Left renal cortex interstitium (tissue), 4 donors: ENCODE results near the gene LZTS3. TPM values are rescaled to one million over a fixed set of nuclear protein-coding genes. Genes with fewer than 3 reads are reported as not detected.
"Not testable (repeated sequence)": the region's sequence is repeated elsewhere in the genome, so short reads cannot be mapped to it uniquely, and the experiment has no call there.

ENCODE experiments used
- DNase-seq, 4 donors: peaks; one replicate each; pipeline ENCODE4 v3.0.0-alpha.2; 2013; ENCODE audit warnings: low read depth in 4 of 4, low spot score in 2 of 4, missing footprints in 1 of 4
- polyA plus RNA-seq, 4 donors: library from polyadenylated mRNA; unstranded; fragments of 120-200 nt; gene quantifications; one replicate each; pipeline ENCODE4 v1.2.1, GENCODE V29; 2013; ENCODE audit not compliant: insufficient read length in 4 of 4

Gene LZTS3
- 10 to 100 TPM; 13.0 to 21.7 (median 17.6) TPM for polyA plus RNA-seq

GRCh38 chr20:3172933-3173609, at the start of gene LZTS3:
Gene LZTS3 (minus strand): TSS chr20:3173549. CDS start chr20:3167163, 6,386 bp downstream.
- DNase-seq: no peak

- no peak for DNase-seq
Measured at GRCh38 chr20:3221398-3222226, 48.3 kb upstream of the LZTS3 start.

GRCh38 chr20:3218307-3218988, 45.1 kb upstream of the LZTS3 start:
- DNase-seq: no peak

GRCh38 chr20:3215359-3215917, 42.1 kb upstream of the LZTS3 start:
- DNase-seq: not testable (repeated sequence)

- DNase-seq: no peak
Measured at GRCh38 chr20:3213226-3213625, 39.9 kb upstream of the LZTS3 start.

GRCh38 chr20:3210346-3210745, 37.0 kb upstream of the LZTS3 start:
- DNase-seq: no peak

GRCh38 chr20:3209946-3210317, 36.6 kb upstream of the LZTS3 start:
- no peak for DNase-seq

GRCh38 chr20:3209257-3209945, 36.1 kb upstream of the LZTS3 start, which contains the start of gene ITPA:
Gene ITPA (plus strand): TSS chr20:3209498. CDS start chr20:3209552, 54 bp downstream.
- no peak for DNase-seq

- DNase-seq: no peak
Measured at GRCh38 chr20:3208786-3209256, 35.5 kb upstream of the LZTS3 start.

GRCh38 chr20:3204124-3204794, 30.9 kb upstream of the LZTS3 start, which contains the start of gene DDRGK1:
Gene DDRGK1 (minus strand): TSS chr20:3204682. CDS start chr20:3204627, 55 bp downstream.
- DNase-seq: peak in 2 of 4 donors; percentile 78 to 79

GRCh38 chr20:3203315-3204123, 30.2 kb upstream of the LZTS3 start:
- no peak for DNase-seq

GRCh38 chr20:3202965-3203314, 29.6 kb upstream of the LZTS3 start:
- DNase-seq: no peak

GRCh38 chr20:3199976-3200755, 26.8 kb upstream of the LZTS3 start:
- DNase-seq: no peak

GRCh38 chr20:3199206-3199605, 25.9 kb upstream of the LZTS3 start:
- DNase-seq: no peak

GRCh38 chr20:3195590-3196237, 22.4 kb upstream of the LZTS3 start:
- no peak for DNase-seq

GRCh38 chr20:3194617-3195280, 21.4 kb upstream of the LZTS3 start:
- DNase-seq: no peak
